ENCODE results near the gene LENG9. TPM values are rescaled to one million over a fixed set of nuclear protein-coding genes. Genes with fewer than 3 reads are reported as not detected.

The LENG9 gene
- total RNA-seq, 1 donor from 2014 or later: 7.2 TPM

- no peaks in the 10 kb centered on the region for H3K9me3 ChIP-seq
- H3K36me3 ChIP-seq: peaks cover 15% of the 10 kb centered on the region
- DNase-seq (no peak), ATAC-seq (no peak)
- intact Hi-C loops (cut with DNase I): no loop called here
- no peak for TF ChIP-seq CTCF (IDR thresholded peaks at IDR 0.05)
- H3K27ac ChIP-seq: no peak overlapping the region
- peaks cover 36% of the 10 kb centered on the region for H3K4me1 ChIP-seq
- H3K4me3 ChIP-seq: no peak overlapping the region
- peaks cover 18% of the 10 kb centered on the region for H3K27me3 ChIP-seq
Observed at GRCh38 chr19:54465426-54466109, 2.0 kb upstream of the LENG9 start.

- Histone ChIP-seq H3K36me3 (peaks cover 23% of the 10 kb centered on the region), H3K27ac (peak overlapping the region; percentile 98), H3K9me3 (no peaks in the 10 kb centered on the region), H3K27me3 (peaks cover 11% of the 10 kb centered on the region), H3K4me3 (peak overlapping the region; percentile 71), H3K4me1 (peaks cover 28% of the 10 kb centered on the region)
- peak; percentile 74 for ATAC-seq
- TF ChIP-seq CTCF (IDR thresholded peaks at IDR 0.05): no peak
- intact Hi-C loops (cut with DNase I): no loop called here
- peak; percentile 97 for DNase-seq
Observed at GRCh38 chr19:54464630-54465425, 1.2 kb upstream of the LENG9 start.

GRCh38 chr19:54464044-54464629, 559 bp upstream of the LENG9 start:
- H3K4me3 ChIP-seq: peak overlapping the region; percentile 71
- no peaks in the 10 kb centered on the region for H3K9me3 ChIP-seq
- intact Hi-C loops (cut with DNase I): no loop called here
- peaks cover 21% of the 10 kb centered on the region for H3K4me1 ChIP-seq
- peak overlapping the region; percentile 98 for H3K27ac ChIP-seq
- DNase-seq (peak; percentile 96), ATAC-seq (peak; percentile 73)
- no peak for TF ChIP-seq CTCF (IDR thresholded peaks at IDR 0.05)
- H3K27me3 ChIP-seq: peaks cover 6% of the 10 kb centered on the region
- peaks cover 29% of the 10 kb centered on the region for H3K36me3 ChIP-seq

- peak overlapping the region; percentile 71 for H3K4me3 ChIP-seq
- H3K9me3 ChIP-seq: no peaks in the 10 kb centered on the region
- peak; percentile 31 for TF ChIP-seq CTCF (IDR thresholded peaks at IDR 0.05)
- DNase-seq: peak; percentile 89
- peaks cover 18% of the 10 kb centered on the region for H3K4me1 ChIP-seq
- H3K36me3 ChIP-seq: peaks cover 41% of the 10 kb centered on the region
- peak overlapping the region; percentile 98 for H3K27ac ChIP-seq
- no peaks in the 10 kb centered on the region for H3K27me3 ChIP-seq
- peak; percentile 40 for ATAC-seq
- intact Hi-C loops (cut with DNase I): no loop called here
Observed at GRCh38 chr19:54462655-54463530, 685 bp downstream of the LENG9 start.

- DNase-seq (no peak), ATAC-seq (no peak)
- Histone ChIP-seq H3K36me3 (peaks cover 48% of the 10 kb centered on the region), H3K9me3 (no peaks in the 10 kb centered on the region), H3K4me1 (peaks cover 18% of the 10 kb centered on the region), H3K27ac (peak overlapping the region; percentile 98), H3K27me3 (no peaks in the 10 kb centered on the region), H3K4me3 (peak overlapping the region; percentile 71)
- intact Hi-C loops (cut with DNase I): no loop called here
- no peak for TF ChIP-seq CTCF (IDR thresholded peaks at IDR 0.05)
Observed at GRCh38 chr19:54462047-54462654, 1.4 kb downstream of the LENG9 start.

Measured in upper lobe of right lung (tissue), 1 donor.